HCT116 (cell line): ENCODE results near the gene NSUN2. TPM values are rescaled to one million over a fixed set of nuclear protein-coding genes. Genes with fewer than 3 reads are reported as not detected.

Experiments
- ATAC-seq: fragments of 200-7000 bp; cut with Tn5 transposase; 2 replicates; pipeline ENCODE4 v1.9.1; 2020; ENCODE audit warnings: mild to moderate bottlenecking, moderate library complexity
- BruUV-seq: library from RNA; stranded (reverse); fragments of 400-500 nt; replicated peaks from 2 replicates; lab custom pipeline; 2021; lab: Mats Ljungman, UMichigan
- CTCF ChIA-PET: fragments of 300-600 bp; sonication (Branson Sonifier 250); formaldehyde crosslinking; loops from one replicate; lab custom pipeline; 2021; ENCODE audit warnings: antibody characterized with exemption; lab: Charles Lee
- POLR2A ChIA-PET: fragments of 300-600, 350-600 bp; sonication (Branson Sonifier 250); formaldehyde crosslinking; loops from one replicate; lab custom pipeline; 2021; ENCODE audit warnings: antibody characterized with exemption; lab: Charles Lee
- RAD21 ChIA-PET, 2 experiments: fragments of 300-600 bp; sonication (Branson Sonifier 250); formaldehyde crosslinking; loops; one replicate each; lab custom pipeline; 2023; ENCODE audit warnings: low total read pairs in 2 of 2; ENCODE audit not compliant: uncharacterized antibody in 2 of 2, unreplicated experiment in 2 of 2, low non-redundant PET in 1 of 2; lab: Charles Lee
- DNase-seq: peaks from one replicate; pipeline ENCODE4 v3.0.0-alpha.2; 2010; ENCODE audit warnings: low read depth, low spot score
- H2AFZ ChIP-seq: fragments of 200-600 bp; shearing (Covaris generic), sonication (generic); 2 replicates; pipeline ENCODE4 v1.6.1; 2017; ENCODE audit warnings: low read depth, mixed run types, mixed read lengths, antibody characterized with exemption, low read length; ENCODE audit not compliant: poor library complexity, severe bottlenecking
- H3K27ac ChIP-seq: 2 replicates; pipeline ENCODE4 v1.5.1; 2012; ENCODE audit warnings: low read depth, low read length
- H3K27me3 ChIP-seq: fragments of 200-600 bp; sonication (generic); 2 replicates; pipeline ENCODE4 v1.6.1; 2016; ENCODE audit warnings: mixed run types, low read length, mixed read lengths; ENCODE audit not compliant: insufficient read depth
- H3K36me3 ChIP-seq, 2 experiments: fragments of 200-500 bp in 1 of 2; fragments of 200-600 bp in 1 of 2; sonication (Bioruptor generic) in 1 of 2; sonication (generic) in 1 of 2; 2 replicates each; pipeline versions ENCODE4 v1.5.1 to v1.6.1; 2014 to 2016; ENCODE audit warnings: low read length in 2 of 2, inconsistent platforms in 1 of 2, mixed read lengths in 1 of 2, mixed run types in 1 of 2; ENCODE audit not compliant: insufficient read depth in 2 of 2, control insufficient read depth in 1 of 2
- H3K4me1 ChIP-seq, 2 experiments: fragments of 200-600 bp in 1 of 2; sonication (generic) in 1 of 2; 2 replicates each; pipeline versions ENCODE4 v1.5.1 to v1.6.1; 2012 to 2017; ENCODE audit warnings: low read length in 2 of 2, inconsistent platforms in 1 of 2, mild to moderate bottlenecking in 1 of 2, mixed read lengths in 1 of 2, mixed run types in 1 of 2, moderate library complexity in 1 of 2; ENCODE audit not compliant: insufficient read depth in 2 of 2, control insufficient read depth in 1 of 2
- H3K4me2 ChIP-seq: fragments of 200-600 bp; sonication (generic); 2 replicates; pipeline ENCODE4 v1.6.1; 2017; ENCODE audit warnings: mixed run types, low read length, mixed read lengths
- H3K4me3 ChIP-seq, 2 experiments: fragments of 200-600 bp in 1 of 2; sonication (generic) in 1 of 2; replicated peaks in 1 of 2; 2 replicates each; pipeline ENCODE4 v1.5.1; 2011 to 2016; ENCODE audit warnings: low read length in 2 of 2, control low read depth in 1 of 2, low read depth in 1 of 2, mild to moderate bottlenecking in 1 of 2, mixed read lengths in 1 of 2, mixed run types in 1 of 2
- H3K79me2 ChIP-seq: fragments of 200-600 bp; sonication (generic); 2 replicates; pipeline ENCODE4 v1.6.1; 2017; ENCODE audit warnings: mild to moderate bottlenecking, mixed run types, low read length, moderate library complexity, mixed read lengths; ENCODE audit not compliant: insufficient read depth
- H3K9ac ChIP-seq: fragments of 200-600 bp; sonication (generic); 2 replicates; pipeline ENCODE4 v1.6.1; 2016; ENCODE audit warnings: low read length, mixed read lengths
- H3K9me2 ChIP-seq: fragments of 200-600 bp; sonication (generic), shearing (Covaris generic); 2 replicates; pipeline ENCODE4 v1.6.1; 2017; ENCODE audit warnings: mixed run types, mild to moderate bottlenecking, moderate library complexity; ENCODE audit not compliant: insufficient read depth
- H3K9me3 ChIP-seq, 2 experiments: fragments of 200-500 bp in 1 of 2; fragments of 200-600 bp in 1 of 2; sonication (Bioruptor generic) in 1 of 2; sonication (generic) in 1 of 2; 2 replicates each; pipeline ENCODE4 v1.6.1; 2014 to 2017; ENCODE audit warnings: low read length in 2 of 2, mixed read lengths in 2 of 2, inconsistent platforms in 1 of 2, low read depth in 1 of 2, mild to moderate bottlenecking in 1 of 2, mixed run types in 1 of 2, moderate library complexity in 1 of 2; ENCODE audit not compliant: control insufficient read depth in 1 of 2, insufficient read depth in 1 of 2
- H4K20me1 ChIP-seq: fragments of 200-600 bp; sonication (generic), shearing (Covaris generic); 2 replicates; pipeline ENCODE4 v1.6.1; 2017; ENCODE audit warnings: mixed run types, mild to moderate bottlenecking, moderate library complexity; ENCODE audit not compliant: insufficient read depth
- CBX3 ChIP-seq: IDR thresholded peaks from 2 replicates; pipeline ENCODE4 v1.6.1; 2012; ENCODE audit warnings: low read depth
- EGR1 ChIP-seq: IDR thresholded peaks from 2 replicates; pipeline ENCODE4 v1.6.1; 2012; ENCODE audit warnings: low read depth
- ELF1 ChIP-seq: IDR thresholded peaks from 2 replicates; pipeline ENCODE4 v1.6.1; 2012; ENCODE audit warnings: low read depth, borderline replicate concordance
- EZH2 ChIP-seq: fragments of 200-600 bp; sonication (generic); IDR thresholded peaks from 2 replicates; pipeline ENCODE4 v1.6.1; 2017; ENCODE audit warnings: antibody characterized with exemption, mixed run types
- FOSL1 ChIP-seq: IDR thresholded peaks from 2 replicates; pipeline ENCODE4 v1.6.1; 2012; ENCODE audit warnings: low read depth
- POLR2AphosphoS5 ChIP-seq: IDR thresholded peaks from 2 replicates; pipeline ENCODE4 v1.6.1; 2011; ENCODE audit warnings: mild to moderate bottlenecking, low read depth, low read length, moderate library complexity
- RAD21 ChIP-seq: IDR thresholded peaks from 2 replicates; pipeline ENCODE4 v1.6.1; 2012; ENCODE audit warnings: low read depth, mild to moderate bottlenecking
- SIN3A ChIP-seq: IDR thresholded peaks from 2 replicates; pipeline ENCODE4 v1.6.1; 2012; ENCODE audit warnings: low read depth
- SP1 ChIP-seq: IDR thresholded peaks from 2 replicates; pipeline ENCODE4 v1.6.1; 2012; ENCODE audit warnings: low read depth
- YY1 ChIP-seq: IDR thresholded peaks from 2 replicates; pipeline ENCODE4 v1.6.1; 2011; ENCODE audit warnings: low read length, low read depth, moderate library complexity, mild to moderate bottlenecking; ENCODE audit not compliant: insufficient replicate concordance; ENCODE audit errors: extremely low read depth
- ZFX ChIP-seq: fragments of 450-650 bp; IDR thresholded peaks from 2 replicates; pipeline ENCODE4 v1.6.1; 2017
- ZNF274 ChIP-seq: fragments of 200-500 bp; sonication (Bioruptor generic); IDR thresholded peaks from 2 replicates; pipeline ENCODE4 v1.6.1; 2014; ENCODE audit warnings: mild to moderate bottlenecking, low read depth, low read length, inconsistent platforms
- intact Hi-C: fragments of 100-400 bp; cut with micrococcal nuclease; formaldehyde crosslinking; loops from 2 replicates; pipeline ENCODE4 v1.10.0; 2022
- total RNA-seq: library from RNA; stranded (reverse); gene quantifications from one replicate; pipeline ENCODE4 v1.2.1, GENCODE V29; 2021; ENCODE audit not compliant: unreplicated experiment
- TF ChIP-seq, protein P1 (sequence below): IDR thresholded peaks from 2 replicates; pipeline ENCODE4 v1.6.1; 2012
- TF ChIP-seq, protein P2 (sequence below): IDR thresholded peaks from 2 replicates; pipeline ENCODE4 v1.6.1; 2012
- TF ChIP-seq, protein P3 (sequence below): IDR thresholded peaks from 2 replicates; pipeline ENCODE4 v1.6.1; 2012; ENCODE audit warnings: low read depth
- TF ChIP-seq, protein P4 (sequence below): IDR thresholded peaks from 2 replicates; pipeline ENCODE4 v1.6.1; 2011; ENCODE audit warnings: mild to moderate bottlenecking, low read length, moderate library complexity; ENCODE audit not compliant: insufficient replicate concordance; ENCODE audit errors: extremely low read depth

The NSUN2 gene
- total RNA-seq, 1 experiment from 2014 or later, result 101 TPM

DNA sequence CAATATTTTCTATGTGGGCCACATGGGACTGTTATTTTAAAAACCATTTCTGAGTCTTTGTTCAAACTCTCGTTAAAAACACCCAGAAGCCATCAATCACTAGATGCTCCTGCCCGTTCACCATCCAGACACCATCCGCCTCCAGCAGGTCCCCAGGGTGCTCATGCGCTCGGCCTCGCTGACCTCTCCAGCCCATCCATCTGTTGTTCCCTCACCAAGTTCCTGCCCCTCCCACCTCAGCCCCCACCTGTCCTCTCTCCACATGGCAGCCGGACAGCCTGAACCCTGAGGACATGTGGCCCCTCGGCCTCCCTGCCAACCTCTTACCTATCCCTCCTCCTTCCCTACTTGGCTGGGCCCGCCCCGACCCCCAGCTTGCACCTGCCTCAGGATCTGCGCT is 31.6 kb downstream of the NSUN2 start:
- Histone ChIP-seq H3K4me3 (no peak overlapping the region), H3K27me3 (no peaks in the 10 kb centered on the region), H2AFZ (no peak overlapping the region), H4K20me1 (peaks cover 8% of the 10 kb centered on the region; the same call in 1 of the 2 replicates), H3K36me3 (peaks cover 67 to 69% of the 10 kb centered on the region in 2 experiments), H3K79me2 (peaks cover 23% of the 10 kb centered on the region; the same call in 1 of the 2 replicates), H3K9me3 (no peaks in the 10 kb centered on the region), H3K4me2 (no peak overlapping the region), H3K9me2 (no peaks in the 10 kb centered on the region), H3K9ac (no peak overlapping the region), H3K4me1 (no peaks in the 10 kb centered on the region), H3K27ac (no peak overlapping the region)
- BruUV-seq, result no TSS peak
- ATAC-seq, result no peak
- DNase-seq, result no peak
- intact Hi-C loops, result no loop called here
- TF ChIP-seq ZNF274, result no peak
- TF ChIP-seq, protein P1, sequence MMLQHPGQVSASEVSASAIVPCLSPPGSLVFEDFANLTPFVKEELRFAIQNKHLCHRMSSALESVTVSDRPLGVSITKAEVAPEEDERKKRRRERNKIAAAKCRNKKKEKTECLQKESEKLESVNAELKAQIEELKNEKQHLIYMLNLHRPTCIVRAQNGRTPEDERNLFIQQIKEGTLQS, result no peak
- no peak for TF ChIP-seq EGR1
- no peak for TF ChIP-seq POLR2AphosphoS5
- no peak for TF ChIP-seq SIN3A
- TF ChIP-seq, protein P2, sequence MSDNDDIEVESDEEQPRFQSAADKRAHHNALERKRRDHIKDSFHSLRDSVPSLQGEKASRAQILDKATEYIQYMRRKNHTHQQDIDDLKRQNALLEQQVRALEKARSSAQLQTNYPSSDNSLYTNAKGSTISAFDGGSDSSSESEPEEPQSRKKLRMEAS, result no peak
- TF ChIP-seq RAD21, result no peak
- TF ChIP-seq, protein P3, sequence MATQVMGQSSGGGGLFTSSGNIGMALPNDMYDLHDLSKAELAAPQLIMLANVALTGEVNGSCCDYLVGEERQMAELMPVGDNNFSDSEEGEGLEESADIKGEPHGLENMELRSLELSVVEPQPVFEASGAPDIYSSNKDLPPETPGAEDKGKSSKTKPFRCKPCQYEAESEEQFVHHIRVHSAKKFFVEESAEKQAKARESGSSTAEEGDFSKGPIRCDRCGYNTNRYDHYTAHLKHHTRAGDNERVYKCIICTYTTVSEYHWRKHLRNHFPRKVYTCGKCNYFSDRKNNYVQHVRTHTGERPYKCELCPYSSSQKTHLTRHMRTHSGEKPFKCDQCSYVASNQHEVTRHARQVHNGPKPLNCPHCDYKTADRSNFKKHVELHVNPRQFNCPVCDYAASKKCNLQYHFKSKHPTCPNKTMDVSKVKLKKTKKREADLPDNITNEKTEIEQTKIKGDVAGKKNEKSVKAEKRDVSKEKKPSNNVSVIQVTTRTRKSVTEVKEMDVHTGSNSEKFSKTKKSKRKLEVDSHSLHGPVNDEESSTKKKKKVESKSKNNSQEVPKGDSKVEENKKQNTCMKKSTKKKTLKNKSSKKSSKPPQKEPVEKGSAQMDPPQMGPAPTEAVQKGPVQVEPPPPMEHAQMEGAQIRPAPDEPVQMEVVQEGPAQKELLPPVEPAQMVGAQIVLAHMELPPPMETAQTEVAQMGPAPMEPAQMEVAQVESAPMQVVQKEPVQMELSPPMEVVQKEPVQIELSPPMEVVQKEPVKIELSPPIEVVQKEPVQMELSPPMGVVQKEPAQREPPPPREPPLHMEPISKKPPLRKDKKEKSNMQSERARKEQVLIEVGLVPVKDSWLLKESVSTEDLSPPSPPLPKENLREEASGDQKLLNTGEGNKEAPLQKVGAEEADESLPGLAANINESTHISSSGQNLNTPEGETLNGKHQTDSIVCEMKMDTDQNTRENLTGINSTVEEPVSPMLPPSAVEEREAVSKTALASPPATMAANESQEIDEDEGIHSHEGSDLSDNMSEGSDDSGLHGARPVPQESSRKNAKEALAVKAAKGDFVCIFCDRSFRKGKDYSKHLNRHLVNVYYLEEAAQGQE, result no peak
- no peak for TF ChIP-seq ZFX
- TF ChIP-seq SP1, result no peak
- no peak for TF ChIP-seq FOSL1
- no peak for TF ChIP-seq ELF1
- TF ChIP-seq EZH2, result no peak
- TF ChIP-seq, protein P4, sequence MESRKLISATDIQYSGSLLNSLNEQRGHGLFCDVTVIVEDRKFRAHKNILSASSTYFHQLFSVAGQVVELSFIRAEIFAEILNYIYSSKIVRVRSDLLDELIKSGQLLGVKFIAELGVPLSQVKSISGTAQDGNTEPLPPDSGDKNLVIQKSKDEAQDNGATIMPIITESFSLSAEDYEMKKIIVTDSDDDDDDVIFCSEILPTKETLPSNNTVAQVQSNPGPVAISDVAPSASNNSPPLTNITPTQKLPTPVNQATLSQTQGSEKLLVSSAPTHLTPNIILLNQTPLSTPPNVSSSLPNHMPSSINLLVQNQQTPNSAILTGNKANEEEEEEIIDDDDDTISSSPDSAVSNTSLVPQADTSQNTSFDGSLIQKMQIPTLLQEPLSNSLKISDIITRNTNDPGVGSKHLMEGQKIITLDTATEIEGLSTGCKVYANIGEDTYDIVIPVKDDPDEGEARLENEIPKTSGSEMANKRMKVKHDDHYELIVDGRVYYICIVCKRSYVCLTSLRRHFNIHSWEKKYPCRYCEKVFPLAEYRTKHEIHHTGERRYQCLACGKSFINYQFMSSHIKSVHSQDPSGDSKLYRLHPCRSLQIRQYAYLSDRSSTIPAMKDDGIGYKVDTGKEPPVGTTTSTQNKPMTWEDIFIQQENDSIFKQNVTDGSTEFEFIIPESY, result no peak
- no peak for TF ChIP-seq YY1
- TF ChIP-seq CBX3, result no peak
- ChIA-PET RAD21 (no interaction called here), POLR2A (no interaction called here), CTCF (no interaction called here)
